Esophagus (tissue), 2 donors: ENCODE results near the gene PAX3. TPM values are rescaled to one million over a fixed set of nuclear protein-coding genes. Genes with fewer than 3 reads are reported as not detected.

Experiments used
- H3K27ac ChIP-seq, 2 donors: one replicate each; pipeline ENCODE4 v1.5.1; 2013; ENCODE audit warnings: low read depth in 2 of 2, mild to moderate bottlenecking in 2 of 2, inconsistent platforms in 1 of 2, low read length in 1 of 2, moderate library complexity in 1 of 2
- H3K27me3 ChIP-seq, 2 donors: one replicate each; pipeline ENCODE4 v1.6.1; 2013; ENCODE audit warnings: low read length in 2 of 2, control low read depth in 1 of 2, mild to moderate bottlenecking in 1 of 2; ENCODE audit not compliant: insufficient read depth in 2 of 2, control insufficient read depth in 1 of 2
- H3K36me3 ChIP-seq, 2 donors: one replicate each; pipeline ENCODE4 v1.6.1; 2013; ENCODE audit warnings: low read length in 1 of 2; ENCODE audit not compliant: control insufficient read depth in 2 of 2, insufficient read depth in 2 of 2
- H3K4me1 ChIP-seq, 2 donors: one replicate each; pipeline ENCODE4 v1.6.1; 2013; ENCODE audit warnings: low read length in 1 of 2; ENCODE audit not compliant: control insufficient read depth in 2 of 2, insufficient read depth in 2 of 2
- H3K4me3 ChIP-seq, 2 donors: one replicate each; pipeline ENCODE4 v1.5.1; 2013; ENCODE audit warnings: low read length in 2 of 2, mild to moderate bottlenecking in 2 of 2, low read depth in 1 of 2, moderate library complexity in 1 of 2
- H3K9me3 ChIP-seq, 2 donors: one replicate each; pipeline ENCODE4 v1.6.1; 2013; ENCODE audit warnings: mild to moderate bottlenecking in 2 of 2, low read depth in 1 of 2, low read length in 1 of 2, moderate library complexity in 1 of 2; ENCODE audit not compliant: control insufficient read depth in 2 of 2, insufficient read depth in 1 of 2
- whole genome bisulfite sequencing, 2 donors: extraction: QIAGEN DNeasy Blood & Tissue Kit; methylation state at CpG; one replicate each; pipeline ENCODE4 v1.1.7; 2013; 5-methylcytosine and 5-hydroxymethylcytosine counted together
- polyA plus RNA-seq, 2 donors: library from polyadenylated mRNA; stranded (reverse); fragments of 200-250 nt; gene quantifications; one replicate each; pipeline ENCODE4 v1.2.3, GENCODE V29; 2013
- donor health status: healthy with polysubstance abuse.
- donor health status: Bipolar disorder and iron deficiency.

PAX3 gene
- polyA plus RNA-seq, 2 donors = not detected

DNA sequence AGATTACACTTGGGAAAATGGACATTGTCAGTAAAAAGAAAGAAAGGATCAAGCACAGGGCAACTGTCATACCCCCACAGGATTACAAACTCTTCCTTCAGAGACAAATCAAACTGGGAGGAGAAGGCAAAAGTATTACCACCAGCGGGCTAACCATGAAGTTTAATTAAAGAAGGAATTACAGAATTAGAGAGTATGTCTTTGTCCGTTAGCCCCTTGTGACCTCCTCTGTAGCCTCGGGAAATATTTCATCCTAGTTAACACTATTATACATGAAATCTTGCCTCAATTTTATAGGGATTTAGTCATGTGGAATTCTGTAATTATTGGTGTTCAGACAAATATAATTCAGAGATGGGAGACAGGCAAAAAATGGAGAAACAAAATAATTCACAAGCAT lies 60.7 kb downstream of the PAX3 start:
- Histone ChIP-seq H3K4me3 (no peak overlapping the region), H3K27ac (no peak overlapping the region), H3K36me3 (no peaks in the 10 kb centered on the region), H3K4me1 (no peaks in the 10 kb centered on the region), H3K27me3 (no peaks in the 10 kb centered on the region), H3K9me3 (no peaks in the 10 kb centered on the region)
- WGBS, 2 donors = 64 to 67% methylated on average over 3 of the region's 3 CpGs

DNA sequence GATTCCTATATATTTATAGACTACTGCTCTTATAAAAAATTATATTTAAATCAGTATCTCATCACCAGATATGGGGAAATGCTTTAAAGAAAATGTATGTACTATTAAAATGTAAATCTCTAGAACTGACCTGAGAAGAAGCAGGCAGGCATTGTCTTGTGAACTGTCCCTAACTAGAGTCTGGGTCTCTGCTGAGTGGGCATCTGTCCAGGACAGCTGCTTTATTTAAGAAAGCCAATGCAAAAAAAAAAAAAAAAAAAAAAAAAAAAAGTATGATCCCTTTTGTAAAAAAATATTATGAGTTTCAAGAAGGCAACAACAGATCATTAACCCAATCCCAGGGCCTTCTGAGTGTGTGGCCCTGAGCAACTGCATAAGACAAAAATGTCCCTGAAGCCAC lies 66.0 kb downstream of the PAX3 start:
- H3K27ac ChIP-seq = no peak overlapping the region
- H3K4me1 ChIP-seq = no peaks in the 10 kb centered on the region
- no peaks in the 10 kb centered on the region for H3K9me3 ChIP-seq
- H3K4me3 ChIP-seq = no peak overlapping the region
- H3K36me3 ChIP-seq = no peaks in the 10 kb centered on the region
- no peaks in the 10 kb centered on the region for H3K27me3 ChIP-seq

DNA sequence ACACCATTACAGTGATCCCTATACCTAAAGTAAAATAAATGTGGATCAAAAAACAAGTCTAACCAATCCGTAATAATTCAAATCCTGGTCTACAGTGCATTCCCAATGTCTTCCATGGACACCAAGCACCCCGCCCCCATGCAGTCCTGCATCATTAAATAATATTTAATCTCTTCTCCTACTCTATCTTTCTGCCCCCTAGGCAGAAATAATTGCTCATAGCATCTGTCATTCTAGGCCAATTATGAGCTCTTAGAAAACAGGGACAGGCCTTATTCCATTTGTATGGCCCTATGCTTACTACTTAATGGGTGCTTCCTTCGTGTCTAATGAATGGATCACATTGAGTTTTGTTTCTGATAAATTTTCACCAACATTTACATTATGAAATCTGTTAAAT lies 66.4 kb downstream of the PAX3 start:
- Histone ChIP-seq H3K27ac (no peak overlapping the region), H3K36me3 (no peaks in the 10 kb centered on the region), H3K9me3 (no peaks in the 10 kb centered on the region), H3K4me1 (no peaks in the 10 kb centered on the region), H3K4me3 (no peak overlapping the region), H3K27me3 (no peaks in the 10 kb centered on the region)
- WGBS, 2 donors = 80 to 84% methylated on average over 3 of the region's 3 CpGs

DNA sequence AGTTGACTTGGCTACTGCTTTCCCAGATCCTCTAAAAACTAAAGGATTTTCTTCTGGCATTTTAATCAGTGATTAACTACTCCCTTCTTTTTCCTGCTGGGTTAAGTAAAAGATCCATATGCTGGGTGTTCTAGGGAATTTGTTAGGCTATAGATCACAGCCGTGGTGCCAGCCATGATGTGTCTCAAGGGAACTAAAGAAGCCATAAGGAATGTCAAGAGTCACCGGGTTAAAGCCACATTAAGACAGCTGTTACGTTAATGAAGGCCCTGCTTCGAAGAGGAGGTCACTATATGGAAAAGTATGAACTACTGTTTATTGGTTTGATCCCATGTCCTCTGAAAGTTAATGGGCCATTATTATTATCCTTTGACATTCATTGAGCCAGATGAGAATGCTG lies 70.7 kb downstream of the PAX3 start:
- no peaks in the 10 kb centered on the region for H3K4me1 ChIP-seq
- H3K9me3 ChIP-seq = no peaks in the 10 kb centered on the region
- H3K27me3 ChIP-seq = peaks cover 0 to 2% of the 10 kb centered on the region in 2 donors
- H3K4me3 ChIP-seq = no peak overlapping the region
- H3K36me3 ChIP-seq = no peaks in the 10 kb centered on the region
- WGBS, 2 donors = 47 to 50% methylated on average over 4 of the region's 4 CpGs
- H3K27ac ChIP-seq = no peak overlapping the region

DNA sequence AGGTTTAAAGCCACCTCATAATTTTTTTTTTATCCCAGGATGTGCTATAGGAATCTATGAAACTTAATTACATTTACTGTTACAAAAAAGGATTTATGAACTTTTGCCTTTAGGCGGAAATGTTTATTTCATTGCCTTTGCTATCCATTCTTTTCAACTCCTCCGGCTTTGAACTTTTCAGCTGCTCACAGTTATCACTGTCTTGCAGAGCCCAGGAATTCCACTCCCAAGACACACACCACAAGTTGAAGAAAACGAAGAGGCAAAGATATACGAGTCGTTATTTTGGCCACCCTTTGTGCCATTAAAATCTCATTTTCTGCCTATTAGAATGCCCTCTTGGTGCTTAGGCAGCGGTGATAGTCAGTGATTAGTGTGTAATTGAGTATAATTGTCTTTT lies 80.0 kb downstream of the PAX3 start:
- no peaks in the 10 kb centered on the region for H3K36me3 ChIP-seq
- no peaks in the 10 kb centered on the region for H3K27me3 ChIP-seq
- no peak overlapping the region for H3K4me3 ChIP-seq
- H3K9me3 ChIP-seq = no peaks in the 10 kb centered on the region
- H3K4me1 ChIP-seq = no peaks in the 10 kb centered on the region
- no peak overlapping the region for H3K27ac ChIP-seq
- 34 to 37% methylated on average over 6 of the region's 6 CpGs for WGBS, 2 donors

DNA sequence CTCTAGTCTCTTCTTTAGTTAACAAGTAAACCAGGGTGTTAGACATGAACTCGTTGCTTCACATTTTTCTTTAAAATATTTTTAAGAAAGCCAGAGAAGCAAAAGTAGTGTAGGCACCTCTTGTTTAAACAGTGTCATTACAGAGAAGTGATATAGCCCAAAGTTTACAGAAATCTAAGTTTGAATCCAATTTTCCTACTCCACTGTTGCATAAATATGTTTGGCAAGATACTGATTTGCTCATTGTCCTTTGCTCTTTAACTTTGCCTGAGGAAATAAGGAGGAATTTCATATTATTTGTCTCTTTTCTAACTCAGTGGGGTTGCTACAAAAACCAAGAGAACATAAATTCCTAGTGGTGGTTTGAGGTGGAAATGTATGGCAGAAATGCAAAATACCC lies 81.1 kb downstream of the PAX3 start:
- no peaks in the 10 kb centered on the region for H3K9me3 ChIP-seq
- no peaks in the 10 kb centered on the region for H3K4me1 ChIP-seq
- no peak overlapping the region for H3K4me3 ChIP-seq
- no peak overlapping the region for H3K27ac ChIP-seq
- WGBS, 2 donors = 35 to 40% methylated on average over 1 of the region's 1 CpG
- H3K27me3 ChIP-seq = no peaks in the 10 kb centered on the region
- no peaks in the 10 kb centered on the region for H3K36me3 ChIP-seq

DNA sequence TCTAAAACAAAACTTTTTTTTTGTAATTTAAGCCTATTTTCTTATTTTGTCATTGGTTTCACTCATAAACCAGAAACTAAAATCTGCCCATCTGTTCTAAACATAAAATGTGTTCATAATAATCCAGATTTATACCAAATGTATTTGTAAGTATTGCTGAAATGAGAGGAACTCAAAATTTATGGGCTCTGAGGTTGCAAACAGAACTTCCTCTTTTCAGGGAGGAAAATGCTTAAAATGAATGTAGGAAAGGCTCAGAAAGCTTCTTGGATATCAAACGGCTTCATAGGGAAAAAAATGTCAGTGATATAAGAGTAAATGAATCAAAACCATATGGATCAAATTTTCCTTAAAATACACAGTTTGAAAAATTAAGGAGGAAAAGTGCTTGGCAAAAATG lies 83.9 kb downstream of the PAX3 start:
- H3K4me1 ChIP-seq = no peaks in the 10 kb centered on the region
- no peak overlapping the region for H3K27ac ChIP-seq
- H3K4me3 ChIP-seq = no peak overlapping the region
- H3K9me3 ChIP-seq = no peaks in the 10 kb centered on the region
- 34 to 38% methylated on average over 1 of the region's 1 CpG for WGBS, 2 donors
- no peaks in the 10 kb centered on the region for H3K27me3 ChIP-seq
- H3K36me3 ChIP-seq = no peaks in the 10 kb centered on the region

DNA sequence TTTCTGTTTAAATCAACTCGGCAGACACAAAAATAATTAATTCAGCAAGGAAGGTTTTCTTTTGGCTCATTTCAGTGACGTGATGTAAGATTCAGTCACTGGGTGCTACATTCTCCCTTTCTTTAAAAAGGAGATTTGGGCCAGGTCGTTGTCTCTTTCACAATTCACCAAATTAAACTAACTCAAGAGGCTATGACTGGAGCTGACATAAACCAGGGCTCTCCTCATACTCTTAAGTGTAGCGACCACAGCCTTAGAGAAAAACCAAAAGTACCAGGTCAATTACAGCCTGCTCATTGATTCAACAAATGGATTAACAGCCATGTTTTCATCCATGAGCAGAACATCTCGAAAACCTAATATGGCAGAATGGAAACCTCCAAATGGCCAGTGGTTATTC lies 85.7 kb downstream of the PAX3 start:
- Histone ChIP-seq H3K27ac (no peak overlapping the region), H3K9me3 (no peaks in the 10 kb centered on the region), H3K36me3 (no peaks in the 10 kb centered on the region), H3K4me3 (no peak overlapping the region), H3K27me3 (no peaks in the 10 kb centered on the region), H3K4me1 (no peaks in the 10 kb centered on the region)
- WGBS, 2 donors = 71 to 75% methylated on average over 5 of the region's 5 CpGs

DNA sequence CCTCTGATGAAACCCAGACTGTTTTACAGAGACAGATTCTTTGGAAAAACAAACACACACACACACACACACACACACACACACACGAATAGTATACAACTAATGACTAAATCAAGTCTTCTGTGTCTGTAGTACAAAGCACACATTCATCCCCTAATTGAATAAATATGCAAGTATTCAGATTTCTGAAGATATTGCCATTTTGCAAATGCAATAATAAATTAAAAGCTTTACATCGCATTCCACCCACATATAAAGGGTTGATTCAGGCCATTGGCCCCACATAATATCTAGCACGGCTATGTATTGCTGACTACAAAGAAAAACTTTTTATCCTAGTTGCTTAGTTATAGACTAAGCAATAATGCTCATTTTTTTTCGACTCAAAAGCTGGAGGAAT lies 86.2 kb downstream of the PAX3 start:
- WGBS, 2 donors = 66 to 68% methylated on average over 4 of the region's 4 CpGs
- H3K4me1 ChIP-seq = no peaks in the 10 kb centered on the region
- no peaks in the 10 kb centered on the region for H3K36me3 ChIP-seq
- no peaks in the 10 kb centered on the region for H3K9me3 ChIP-seq
- H3K27me3 ChIP-seq = no peaks in the 10 kb centered on the region
- H3K27ac ChIP-seq = no peak overlapping the region
- no peak overlapping the region for H3K4me3 ChIP-seq

DNA sequence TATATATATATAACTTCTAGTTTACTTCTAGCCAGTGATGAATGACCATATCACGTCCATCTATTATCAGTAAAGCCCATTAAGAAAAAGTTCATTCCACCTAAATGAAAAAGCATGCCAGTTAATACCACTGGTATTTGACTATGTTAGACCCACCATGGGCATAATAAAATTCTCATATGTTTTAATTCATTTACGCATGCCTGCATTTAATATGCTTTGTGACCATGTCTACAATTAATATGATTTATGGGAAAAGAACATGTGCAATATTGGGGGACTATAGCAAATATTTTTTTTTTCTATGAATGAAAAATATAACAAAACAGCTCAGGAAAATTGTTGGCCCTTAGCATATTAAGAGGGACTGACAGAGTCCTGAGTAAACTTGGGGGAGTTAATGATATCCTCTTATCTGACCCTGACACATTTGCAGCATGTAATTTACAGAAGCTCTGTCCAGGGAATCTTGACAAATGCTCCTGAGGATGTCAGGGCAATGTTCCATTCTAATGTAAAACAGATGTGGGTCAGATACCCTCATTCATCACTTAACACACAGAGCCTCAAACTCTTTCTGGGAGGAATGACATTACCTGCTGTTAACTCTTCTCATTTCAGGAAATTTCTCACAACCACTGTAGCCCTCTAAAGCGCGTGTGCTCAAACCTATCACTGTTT lies 90.6 kb downstream of the PAX3 start:
- H3K36me3 ChIP-seq = no peaks in the 10 kb centered on the region
- H3K27ac ChIP-seq = no peak overlapping the region
- H3K4me1 ChIP-seq = no peaks in the 10 kb centered on the region
- no peaks in the 10 kb centered on the region for H3K9me3 ChIP-seq
- no peaks in the 10 kb centered on the region for H3K27me3 ChIP-seq
- no peak overlapping the region for H3K4me3 ChIP-seq
- WGBS, 2 donors = 61 to 70% methylated on average over 4 of the region's 4 CpGs
